Ascending aorta (tissue), 2 donors: ENCODE measurements around the gene VRK2. TPM values are rescaled to one million over a fixed set of nuclear protein-coding genes. Genes with fewer than 3 reads are reported as not detected.
"Not testable (repeated sequence)": the region's sequence is repeated elsewhere in the genome, so short reads cannot be mapped to it uniquely, and the experiment has no call there.

Experiments used
- DNase-seq, 2 donors: peaks; one replicate each; pipeline ENCODE4 v3.0.0-alpha.2; 2019; ENCODE audit warnings: low spot score in 2 of 2
- H3K27ac ChIP-seq, 2 donors: fragments of 200-600 bp; sonication (generic); one replicate each; pipeline ENCODE4 v1.5.1; 2016 to 2017; ENCODE audit warnings: mild to moderate bottlenecking in 1 of 2
- H3K27me3 ChIP-seq: fragments of 200-600 bp; sonication (generic); one replicate; pipeline ENCODE4 v1.5.1; 2017
- H3K36me3 ChIP-seq, 2 donors: fragments of 200-600 bp; sonication (generic); one replicate each; pipeline ENCODE4 v1.5.1; 2016
- H3K4me1 ChIP-seq, 2 donors: fragments of 200-600 bp; sonication (generic); one replicate each; pipeline ENCODE4 v1.5.1; 2016 to 2017; ENCODE audit warnings: mild to moderate bottlenecking in 1 of 2
- H3K4me3 ChIP-seq, 2 donors: fragments of 200-600 bp; sonication (generic); one replicate each; pipeline ENCODE4 v1.5.1; 2016 to 2017; ENCODE audit warnings: mild to moderate bottlenecking in 1 of 2
- H3K9me3 ChIP-seq, 2 donors: fragments of 200-600 bp; sonication (generic); one replicate each; pipeline ENCODE4 v1.5.1; 2016
- CTCF ChIP-seq, 3 experiments: fragments of 200-600 bp in 2 of 3; fragments of 450-650 bp in 1 of 3; sonication (generic) in 2 of 3; IDR thresholded peaks; one replicate each; pipeline ENCODE4 v1.5.1; 2016 to 2019; ENCODE audit warnings: antibody characterized with exemption in 3 of 3, mild to moderate bottlenecking in 1 of 3, moderate library complexity in 1 of 3
- intact Hi-C: fragments of 100-400 bp; cut with DNase I; formaldehyde crosslinking; loops from one replicate; pipeline ENCODE4 v1.15.1; 2023
- total RNA-seq: library from RNA; depleted of rRNA; stranded (reverse); fragments of >200 nt; gene quantifications from one replicate; pipeline ENCODE4 v1.1.0, GENCODE V29; 2016

Gene VRK2
- total RNA-seq, 1 donor from 2014 or later: 15.8 TPM

- no peak for TF ChIP-seq CTCF (IDR thresholded peaks at IDR 0.05)
- H3K4me3 ChIP-seq: no peak overlapping the region
- no peaks in the 10 kb centered on the region for H3K4me1 ChIP-seq
- no peaks in the 10 kb centered on the region for H3K27me3 ChIP-seq
- DNase-seq: no peak
- H3K27ac ChIP-seq: no peak overlapping the region
- peaks cover 0 to 10% of the 10 kb centered on the region in 2 donors for H3K36me3 ChIP-seq
- H3K9me3 ChIP-seq: no peaks in the 10 kb centered on the region
- intact Hi-C loops: no loop called here
Observed at GRCh38 chr2:58073008-58073407, 26.4 kb downstream of the VRK2 start.

- H3K27me3 ChIP-seq: no peaks in the 10 kb centered on the region
- no peak for DNase-seq
- intact Hi-C loops: no loop called here
- H3K4me3 ChIP-seq: no peak overlapping the region
- H3K27ac ChIP-seq: no peak overlapping the region
- no peaks in the 10 kb centered on the region for H3K4me1 ChIP-seq
- no peak for TF ChIP-seq CTCF (IDR thresholded peaks at IDR 0.05)
- H3K36me3 ChIP-seq: peaks cover 0 to 10% of the 10 kb centered on the region in 2 donors
- no peaks in the 10 kb centered on the region for H3K9me3 ChIP-seq
Observed at GRCh38 chr2:58073751-58074150, 27.1 kb downstream of the VRK2 start.

- H3K9me3 ChIP-seq: no peaks in the 10 kb centered on the region
- H3K4me1 ChIP-seq: no peaks in the 10 kb centered on the region
- H3K27me3 ChIP-seq: no peaks in the 10 kb centered on the region
- no peak for DNase-seq
- no peak overlapping the region for H3K4me3 ChIP-seq
- no peaks in the 10 kb centered on the region for H3K36me3 ChIP-seq
- intact Hi-C loops: no loop called here
- TF ChIP-seq CTCF (IDR thresholded peaks at IDR 0.05): no peak
- H3K27ac ChIP-seq: no peak overlapping the region
Observed at GRCh38 chr2:58081000-58081399, 34.4 kb downstream of the VRK2 start.

GRCh38 chr2:58089081-58089480 is 42.5 kb downstream of the VRK2 start:
- no peak overlapping the region for H3K4me3 ChIP-seq
- no peak overlapping the region for H3K27ac ChIP-seq
- DNase-seq: no peak
- H3K36me3 ChIP-seq: peaks cover 12 to 32% of the 10 kb centered on the region in 2 donors
- peaks cover 0 to 6% of the 10 kb centered on the region in 2 donors for H3K9me3 ChIP-seq
- H3K4me1 ChIP-seq: no peaks in the 10 kb centered on the region
- intact Hi-C loops: no loop called here
- no peaks in the 10 kb centered on the region for H3K27me3 ChIP-seq
- TF ChIP-seq CTCF (IDR thresholded peaks at IDR 0.05): no peak

GRCh38 chr2:58092772-58093171 is 46.2 kb downstream of the VRK2 start:
- H3K27me3 ChIP-seq, H3K4me3 ChIP-seq, H3K4me1 ChIP-seq, H3K27ac ChIP-seq, DNase-seq, intact Hi-C loops: not testable (repeated sequence)
- peaks cover 12 to 32% of the 10 kb centered on the region in 2 donors for H3K36me3 ChIP-seq
- H3K9me3 ChIP-seq: peaks cover 0 to 26% of the 10 kb centered on the region in 2 donors

- no peak overlapping the region for H3K27ac ChIP-seq
- intact Hi-C loops: no loop called here
- DNase-seq: no peak
- H3K27me3 ChIP-seq: no peaks in the 10 kb centered on the region
- H3K4me1 ChIP-seq: no peaks in the 10 kb centered on the region
- peaks cover 4 to 8% of the 10 kb centered on the region in 2 donors for H3K36me3 ChIP-seq
- no peak for TF ChIP-seq CTCF (IDR thresholded peaks at IDR 0.05)
- H3K4me3 ChIP-seq: no peak overlapping the region
- peaks cover 0 to 26% of the 10 kb centered on the region in 2 donors for H3K9me3 ChIP-seq
Observed at GRCh38 chr2:58097025-58097424, 50.4 kb downstream of the VRK2 start.
